CD4-positive, alpha-beta T cell (primary cell): Measurements from ENCODE around the gene BRD7. TPM values are rescaled to one million over a fixed set of nuclear protein-coding genes. Genes with fewer than 3 reads are reported as not detected.

Experiments used
- ATAC-seq: fragments of 200-7000 bp; cut with Tn5 transposase; one replicate; pipeline ENCODE4 v1.10.0; 2022; ENCODE audit warnings: mild to moderate bottlenecking; ENCODE audit not compliant: poor library complexity
- CTCF ChIA-PET: fragments of 350-600 bp; sonication (Branson Sonifier 250); formaldehyde crosslinking; loops from one replicate; lab custom pipeline; 2021; ENCODE audit warnings: antibody characterized with exemption, inconsistent platforms; lab: Charles Lee
- POLR2A ChIA-PET: fragments of 350-600 bp; sonication (Branson Sonifier 250); formaldehyde crosslinking; loops from one replicate; lab custom pipeline; 2021; ENCODE audit warnings: antibody characterized with exemption, inconsistent platforms; lab: Charles Lee
- DNase-seq, 14 experiments: peaks; one replicate each; pipeline ENCODE4 v3.0.0-alpha.2; 2013 to 2020; ENCODE audit warnings: mixed read lengths in 2 of 14
- H3K27ac ChIP-seq, 2 donors: one replicate each; pipeline versions ENCODE4 v1.5.1 to v1.7.0; 2013; ENCODE audit warnings: low read length in 2 of 2, low read depth in 1 of 2, mild to moderate bottlenecking in 1 of 2
- H3K27me3 ChIP-seq, 2 experiments: 1 replicate in 1 of 2; 2 replicates in 1 of 2; pipeline versions ENCODE4 v1.6.1 to v1.7.0; 2013; ENCODE audit warnings: low read length in 2 of 2, control low read depth in 1 of 2, mild to moderate bottlenecking in 1 of 2, moderate library complexity in 1 of 2; ENCODE audit not compliant: insufficient read depth in 2 of 2, control insufficient read depth in 1 of 2
- H3K36me3 ChIP-seq: one replicate; pipeline ENCODE4 v1.6.1; 2013; ENCODE audit warnings: low read length, control low read depth; ENCODE audit not compliant: insufficient read depth
- H3K4me1 ChIP-seq: one replicate; pipeline ENCODE4 v1.6.1; 2013; ENCODE audit warnings: low read length, control low read depth; ENCODE audit not compliant: insufficient read depth
- H3K4me3 ChIP-seq: one replicate; pipeline ENCODE4 v1.5.1; 2013; ENCODE audit warnings: mild to moderate bottlenecking, low read length, moderate library complexity
- H3K9me3 ChIP-seq, 2 experiments: 1 replicate in 1 of 2; 2 replicates in 1 of 2; pipeline versions ENCODE4 v1.6.1 to v1.7.0; 2013; ENCODE audit warnings: low read length in 2 of 2, mild to moderate bottlenecking in 2 of 2, control low read depth in 1 of 2, moderate library complexity in 1 of 2; ENCODE audit not compliant: control insufficient read depth in 1 of 2, insufficient read depth in 1 of 2
- H3K27ac Mint-ChIP-seq: one replicate; pipeline ENCODE4 v1.8.0; 2020; ENCODE audit warnings: mixed read lengths
- H3K27me3 Mint-ChIP-seq: one replicate; pipeline ENCODE4 v1.8.0; 2021; ENCODE audit warnings: mixed read lengths
- H3K36me3 Mint-ChIP-seq: one replicate; pipeline ENCODE4 v1.8.0; 2021; ENCODE audit warnings: low read depth, mixed read lengths
- H3K4me1 Mint-ChIP-seq: one replicate; pipeline ENCODE4 v1.8.0; 2021; ENCODE audit warnings: low read depth, mixed read lengths
- H3K4me3 Mint-ChIP-seq: one replicate; pipeline ENCODE4 v1.8.0; 2020; ENCODE audit warnings: mild to moderate bottlenecking, mixed read lengths
- H3K9me3 Mint-ChIP-seq: one replicate; pipeline ENCODE4 v1.8.0; 2020; ENCODE audit warnings: mixed read lengths
- intact Hi-C, 2 experiments: fragments of 100-400 bp; cut with DNase I in 1 of 2; cut with micrococcal nuclease in 1 of 2; formaldehyde crosslinking; loops; one replicate each; pipeline versions ENCODE4 v1.15.1 to v1.9.0; 2023 to 2025; cut with DNase I, micrococcal nuclease
- total RNA-seq, 174 experiments: library from RNA in 2 of 174; stranded (reverse) in 2 of 174; gene quantifications; one replicate each; pipeline ENCODE4 v1.2.3 and lab custom pipeline; 2021 to 2026
- TF ChIP-seq, protein P1 (sequence below): fragments of 200-600 bp; IDR thresholded peaks from one replicate; pipeline ENCODE4 v1.8.0; 2022; ENCODE audit warnings: antibody characterized with exemption, mild to moderate bottlenecking

Gene BRD7
- total RNA-seq, 2 experiments from 2014 or later: 95.4 to 103 TPM

DNA sequence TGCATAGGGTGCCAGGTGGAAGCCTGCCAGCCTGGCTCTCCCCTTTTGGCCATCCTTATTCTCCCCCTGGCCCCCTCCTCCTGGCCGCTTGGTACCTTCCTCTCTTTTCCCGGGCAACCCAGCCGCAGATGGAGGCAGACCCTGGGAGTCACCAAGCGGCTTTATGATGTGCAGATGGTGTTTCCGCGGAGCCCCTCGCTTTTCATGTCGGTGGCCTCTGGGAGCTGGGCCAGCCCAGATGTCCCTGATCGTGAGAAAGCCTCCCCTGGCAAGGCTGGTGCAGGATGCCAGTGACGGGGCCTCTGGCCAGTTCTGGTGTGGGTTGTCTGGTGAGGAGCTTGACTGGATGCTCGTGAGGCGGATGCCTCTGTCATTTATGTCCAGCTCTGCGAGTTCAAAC, 18.0 kb upstream of the BRD7 start:
- H3K36me3 Mint-ChIP-seq: no peaks in the 10 kb centered on the region
- DNase-seq: no peak
- no peaks in the 10 kb centered on the region for H3K36me3 ChIP-seq
- TF ChIP-seq, protein P1, sequence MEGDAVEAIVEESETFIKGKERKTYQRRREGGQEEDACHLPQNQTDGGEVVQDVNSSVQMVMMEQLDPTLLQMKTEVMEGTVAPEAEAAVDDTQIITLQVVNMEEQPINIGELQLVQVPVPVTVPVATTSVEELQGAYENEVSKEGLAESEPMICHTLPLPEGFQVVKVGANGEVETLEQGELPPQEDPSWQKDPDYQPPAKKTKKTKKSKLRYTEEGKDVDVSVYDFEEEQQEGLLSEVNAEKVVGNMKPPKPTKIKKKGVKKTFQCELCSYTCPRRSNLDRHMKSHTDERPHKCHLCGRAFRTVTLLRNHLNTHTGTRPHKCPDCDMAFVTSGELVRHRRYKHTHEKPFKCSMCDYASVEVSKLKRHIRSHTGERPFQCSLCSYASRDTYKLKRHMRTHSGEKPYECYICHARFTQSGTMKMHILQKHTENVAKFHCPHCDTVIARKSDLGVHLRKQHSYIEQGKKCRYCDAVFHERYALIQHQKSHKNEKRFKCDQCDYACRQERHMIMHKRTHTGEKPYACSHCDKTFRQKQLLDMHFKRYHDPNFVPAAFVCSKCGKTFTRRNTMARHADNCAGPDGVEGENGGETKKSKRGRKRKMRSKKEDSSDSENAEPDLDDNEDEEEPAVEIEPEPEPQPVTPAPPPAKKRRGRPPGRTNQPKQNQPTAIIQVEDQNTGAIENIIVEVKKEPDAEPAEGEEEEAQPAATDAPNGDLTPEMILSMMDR: no peak
- H3K9me3 Mint-ChIP-seq: no peaks in the 10 kb centered on the region
- H3K4me1 Mint-ChIP-seq: no peaks in the 10 kb centered on the region
- H3K27me3 Mint-ChIP-seq: peaks cover 9% of the 10 kb centered on the region
- no peak overlapping the region for H3K4me3 Mint-ChIP-seq
- ChIA-PET CTCF (no interaction called here), POLR2A (interaction anchor here (0.7 kb wide), 1 partner anchor 307 kb away, joined by 4 read pairs; no protein-coding TSS in a partner anchor)
- H3K4me1 ChIP-seq: no peaks in the 10 kb centered on the region
- no peak overlapping the region for H3K4me3 ChIP-seq
- no peaks in the 10 kb centered on the region for H3K27me3 ChIP-seq
- H3K27ac Mint-ChIP-seq: no peak overlapping the region
- intact Hi-C loops: no loop called here
- H3K9me3 ChIP-seq: no peaks in the 10 kb centered on the region
- ATAC-seq: no peak
- H3K27ac ChIP-seq: no peak overlapping the region

DNA sequence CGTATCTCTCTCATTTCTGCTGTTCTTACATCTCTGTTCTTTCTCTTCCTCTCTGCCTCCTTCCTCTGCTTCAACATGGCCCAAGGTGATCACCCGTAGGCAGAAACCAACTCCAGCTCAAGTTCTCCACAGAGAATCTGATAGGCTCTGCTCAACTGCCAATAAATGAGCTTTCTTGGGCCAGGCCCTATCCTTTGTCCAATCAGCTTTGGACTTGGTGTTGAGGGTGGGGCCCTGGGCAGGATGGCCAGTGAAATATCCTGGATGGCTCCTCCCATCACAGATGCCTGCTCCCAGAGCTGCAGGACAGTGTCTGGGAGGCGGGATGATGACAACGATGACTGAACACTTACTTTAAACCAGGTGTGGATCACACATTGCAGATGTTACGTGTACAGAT, 17.4 kb upstream of the BRD7 start:
- no peaks in the 10 kb centered on the region for H3K36me3 ChIP-seq
- H3K4me1 ChIP-seq: no peaks in the 10 kb centered on the region
- intact Hi-C loops: no loop called here
- no peak for DNase-seq
- ATAC-seq: no peak
- Mint-ChIP-seq H3K36me3 (no peaks in the 10 kb centered on the region), H3K4me1 (no peaks in the 10 kb centered on the region), H3K27me3 (peaks cover 9% of the 10 kb centered on the region), H3K4me3 (no peak overlapping the region), H3K27ac (no peak overlapping the region), H3K9me3 (no peaks in the 10 kb centered on the region)
- CTCF ChIA-PET: no interaction called here
- no peaks in the 10 kb centered on the region for H3K27me3 ChIP-seq
- no peaks in the 10 kb centered on the region for H3K9me3 ChIP-seq
- no peak overlapping the region for H3K27ac ChIP-seq
- TF ChIP-seq, protein P1: no peak
- no peak overlapping the region for H3K4me3 ChIP-seq
- POLR2A ChIA-PET: no interaction called here

GRCh38 chr16:50384500-50385135, 15.8 kb upstream of the BRD7 start:
- Histone ChIP-seq H3K36me3 (no peaks in the 10 kb centered on the region), H3K27ac (no peak overlapping the region), H3K4me1 (no peaks in the 10 kb centered on the region), H3K9me3 (no peaks in the 10 kb centered on the region), H3K27me3 (no peaks in the 10 kb centered on the region), H3K4me3 (no peak overlapping the region)
- POLR2A ChIA-PET: no interaction called here
- H3K27me3 Mint-ChIP-seq: peaks cover 9% of the 10 kb centered on the region
- no peak overlapping the region for H3K4me3 Mint-ChIP-seq
- H3K4me1 Mint-ChIP-seq: no peaks in the 10 kb centered on the region
- H3K36me3 Mint-ChIP-seq: no peaks in the 10 kb centered on the region
- DNase-seq (no peak), ATAC-seq (no peak)
- intact Hi-C loops: no loop called here
- H3K9me3 Mint-ChIP-seq: no peaks in the 10 kb centered on the region
- TF ChIP-seq, protein P1: no peak
- CTCF ChIA-PET: interaction anchor here (0.6 kb wide), 1 partner anchor 361 kb away, joined by 3 read pairs; no protein-coding TSS in a partner anchor
- H3K27ac Mint-ChIP-seq: no peak overlapping the region
